H1 (cell line): ENCODE results near the gene MACROD2. TPM values are rescaled to one million over a fixed set of nuclear protein-coding genes. Genes with fewer than 3 reads are reported as not detected.
A peak's percentile ranks its signal among the peaks of the same experiment; 100 is the strongest.

Experiments used
- CTCF ChIA-PET: fragments of 300-600 bp; sonication (Branson Sonifier 250); formaldehyde crosslinking; loops from one replicate; lab custom pipeline; 2021; ENCODE audit not compliant: partially characterized antibody; lab: Charles Lee
- POLR2A ChIA-PET: fragments of 300-600 bp; sonication (Branson Sonifier 250); formaldehyde crosslinking; loops from one replicate; lab custom pipeline; 2021; ENCODE audit warnings: inconsistent platforms; ENCODE audit not compliant: partially characterized antibody; lab: Charles Lee
- DNase-seq, 2 experiments: peaks; one replicate each; pipeline versions ENCODE4 v3.0.0 to v3.0.0-alpha.2; 2010 to 2022; ENCODE audit warnings: low spot score in 2 of 2, low read depth in 1 of 2, mixed read lengths in 1 of 2
- FAIRE-seq: peaks from 2 replicates; lab custom pipeline; 2011; peaks lifted over from hg19 to GRCh38; lab: Jason Lieb, UNC
- H2AFZ ChIP-seq: 2 replicates; pipeline ENCODE4 v1.8.1; 2012; ENCODE audit warnings: low read length, inconsistent platforms
- H2AK5ac ChIP-seq: 2 replicates; pipeline ENCODE4 v1.6.1; 2013; ENCODE audit warnings: low read depth, low read length
- H2BK120ac ChIP-seq: replicated peaks from 2 replicates; pipeline ENCODE3; 2013; ENCODE audit warnings: low read depth, low read length, inconsistent platforms
- H2BK12ac ChIP-seq: 2 replicates; pipeline ENCODE4 v1.6.1; 2013; ENCODE audit warnings: low read depth, low read length
- H2BK15ac ChIP-seq: 2 replicates; pipeline ENCODE4 v1.6.1; 2013; ENCODE audit warnings: low read length
- H2BK20ac ChIP-seq: 2 replicates; pipeline ENCODE4 v1.6.1; 2013; ENCODE audit warnings: low read length
- H2BK5ac ChIP-seq: 2 replicates; pipeline ENCODE4 v1.6.1; 2013; ENCODE audit warnings: low read depth, low read length
- H3K14ac ChIP-seq: 2 replicates; pipeline ENCODE4 v1.6.1; 2013; ENCODE audit warnings: inconsistent platforms; ENCODE audit not compliant: insufficient read length
- H3K18ac ChIP-seq: 2 replicates; pipeline ENCODE4 v1.6.1; 2013; ENCODE audit warnings: low read length; ENCODE audit errors: extremely low read depth
- H3K23ac ChIP-seq: 2 replicates; pipeline ENCODE4 v1.6.1; 2013; ENCODE audit warnings: inconsistent platforms; ENCODE audit not compliant: insufficient read length
- H3K23me2 ChIP-seq: 2 replicates; pipeline ENCODE4 v1.6.1; 2013; ENCODE audit warnings: low read depth, low read length
- H3K27ac ChIP-seq: 2 replicates; pipeline ENCODE4 v1.6.1; 2011; ENCODE audit warnings: low read depth, low read length, inconsistent platforms
- H3K27me3 ChIP-seq, 4 experiments: replicated peaks in 1 of 4; 1 replicate in 1 of 4; 2 replicates in 3 of 4; pipeline versions ENCODE4 v1.6.1 to v1.8.1; 2011 to 2013; ENCODE audit warnings: low read length in 3 of 4, mild to moderate bottlenecking in 3 of 4, inconsistent platforms in 2 of 4, mixed read lengths in 2 of 4, moderate library complexity in 1 of 4; ENCODE audit not compliant: control insufficient read depth in 3 of 4, insufficient read depth in 3 of 4; ENCODE audit errors: extremely low read depth in 1 of 4
- H3K36me3 ChIP-seq, 4 experiments: 2 replicates each; pipeline versions ENCODE4 v1.6.1 to v1.8.1; 2011 to 2013; ENCODE audit warnings: mild to moderate bottlenecking in 4 of 4, low read length in 3 of 4, moderate library complexity in 2 of 4, control low read depth in 1 of 4, inconsistent platforms in 1 of 4; ENCODE audit not compliant: insufficient read depth in 4 of 4, control insufficient read depth in 2 of 4
- H3K4ac ChIP-seq: replicated peaks from 2 replicates; pipeline ENCODE3; 2013; ENCODE audit warnings: low read length, low read depth, mixed read lengths, inconsistent platforms; ENCODE audit not compliant: insufficient read length
- H3K4me1 ChIP-seq, 4 experiments: replicated peaks in 1 of 4; 1 replicate in 1 of 4; 2 replicates in 3 of 4; pipeline versions ENCODE4 v1.6.1 to v1.8.1; 2011 to 2013; ENCODE audit warnings: low read length in 3 of 4, inconsistent platforms in 2 of 4, mixed read lengths in 1 of 4; ENCODE audit not compliant: insufficient read depth in 4 of 4, control insufficient read depth in 3 of 4
- H3K4me2 ChIP-seq, 2 experiments: 2 replicates each; pipeline versions ENCODE4 v1.6.1 to v1.8.1; 2011 to 2013; ENCODE audit warnings: low read depth in 2 of 2, low read length in 2 of 2, control low read depth in 1 of 2, inconsistent platforms in 1 of 2, mild to moderate bottlenecking in 1 of 2; ENCODE audit not compliant: insufficient read depth in 1 of 2
- H3K4me3 ChIP-seq, 4 experiments: fragments of 200-600, 300-600 bp in 1 of 4; sonication (generic), shearing (Covaris generic), sonication (Bioruptor Twin) in 1 of 4; 2 replicates each; pipeline versions ENCODE4 v1.5.1 to v1.8.1; 2011 to 2016; ENCODE audit warnings: low read length in 4 of 4, low read depth in 3 of 4, control low read depth in 2 of 4, inconsistent platforms in 2 of 4, mild to moderate bottlenecking in 2 of 4, mixed read lengths in 1 of 4, moderate library complexity in 1 of 4; ENCODE audit not compliant: insufficient read depth in 2 of 4; ENCODE audit errors: extremely low read depth in 1 of 4
- H3K56ac ChIP-seq: replicated peaks from 2 replicates; pipeline ENCODE3; 2013; ENCODE audit warnings: low read depth, mild to moderate bottlenecking, mixed read lengths, low read length, inconsistent platforms; ENCODE audit not compliant: insufficient read length
- H3K79me1 ChIP-seq: 2 replicates; pipeline ENCODE4 v1.6.1; 2013; ENCODE audit warnings: low read depth, low read length, control low read depth
- H3K79me2 ChIP-seq, 2 experiments: 2 replicates each; pipeline versions ENCODE4 v1.6.1 to v1.8.1; 2012 to 2013; ENCODE audit warnings: low read length in 2 of 2, mild to moderate bottlenecking in 2 of 2, inconsistent platforms in 1 of 2; ENCODE audit not compliant: insufficient read depth in 2 of 2, control insufficient read depth in 1 of 2
- H3K9ac ChIP-seq, 4 experiments: replicated peaks in 1 of 4; 1 replicate in 1 of 4; 2 replicates in 3 of 4; pipeline versions ENCODE4 v1.6.1 to v1.8.1; 2011 to 2013; ENCODE audit warnings: low read depth in 3 of 4, low read length in 3 of 4, control low read depth in 2 of 4, mild to moderate bottlenecking in 2 of 4, moderate library complexity in 2 of 4, inconsistent platforms in 1 of 4; ENCODE audit errors: extremely low read depth in 1 of 4
- H3K9me3 ChIP-seq, 2 experiments: 2 replicates each; pipeline versions ENCODE4 v1.6.1 to v1.8.1; 2012 to 2013; ENCODE audit warnings: mild to moderate bottlenecking in 2 of 2, moderate library complexity in 2 of 2, control low read depth in 1 of 2, inconsistent platforms in 1 of 2, low read depth in 1 of 2, low read length in 1 of 2, mixed read lengths in 1 of 2; ENCODE audit not compliant: insufficient read depth in 2 of 2
- H4K20me1 ChIP-seq, 2 experiments: replicated peaks in 1 of 2; 2 replicates each; pipeline versions ENCODE3 to v1.8.1; 2011 to 2013; ENCODE audit warnings: inconsistent platforms in 2 of 2, low read length in 2 of 2, mild to moderate bottlenecking in 1 of 2; ENCODE audit not compliant: insufficient read depth in 2 of 2, control insufficient read depth in 1 of 2
- H4K5ac ChIP-seq: 2 replicates; pipeline ENCODE4 v1.6.1; 2013; ENCODE audit warnings: low read length, low read depth, mixed read lengths, inconsistent platforms; ENCODE audit not compliant: insufficient read length
- H4K8ac ChIP-seq: 2 replicates; pipeline ENCODE4 v1.8.0; 2013; ENCODE audit warnings: mild to moderate bottlenecking, moderate library complexity, low read length, inconsistent platforms; ENCODE audit not compliant: insufficient read depth; ENCODE audit errors: extremely low read depth
- H4K91ac ChIP-seq: replicated peaks from 2 replicates; pipeline ENCODE3; 2013; ENCODE audit warnings: low read length, mixed read lengths, inconsistent platforms; ENCODE audit not compliant: insufficient read length
- GABPA ChIP-seq: IDR thresholded peaks from 2 replicates; pipeline ENCODE4 v1.6.1; 2011; ENCODE audit warnings: mild to moderate bottlenecking, low read length, moderate library complexity, borderline replicate concordance; ENCODE audit not compliant: insufficient read depth
- TEAD4 ChIP-seq: IDR thresholded peaks from 2 replicates; pipeline ENCODE4 v1.6.1; 2012; ENCODE audit warnings: low read depth, low read length, inconsistent platforms, mixed read lengths
- WGBS, 2 experiments: shearing (Covaris generic) in 1 of 2; methylation state at CpG; one replicate each; pipeline versions ENCODE4 v1.1.6 to v1.1.7; 2013 to 2015; ENCODE audit warnings: low lambda C conversion rate in 2 of 2, mixed read lengths in 2 of 2, inconsistent platforms in 1 of 2, low coverage in 1 of 2, missing lambda C conversion rate in 1 of 2; ENCODE audit not compliant: insufficient replicate concordance in 2 of 2, insufficient coverage in 1 of 2, insufficient read length in 1 of 2; ENCODE audit errors: extremely low coverage in 1 of 2, missing lambda C conversion rate in 1 of 2; 5-methylcytosine and 5-hydroxymethylcytosine counted together
- polyA plus RNA-seq, 7 experiments: library from polyadenylated mRNA; depleted of rRNA in 3 of 7; stranded (reverse) in 5 of 7; unstranded in 2 of 7; fragments of >200 nt in 5 of 7; fragments of 200-250 nt in 2 of 7; gene quantifications; 1 replicate in 5 of 7; 2 replicates in 1 of 7; 4 replicates in 1 of 7; pipeline versions ENCODE4 v1.2.1 to v1.2.3, GENCODE V29; 2011 to 2013; ENCODE audit warnings: missing spikeins in 2 of 7, mixed read lengths in 2 of 7
- total RNA-seq: library from RNA; stranded (reverse); fragmentation: NEBNext Ultra II Directional; extraction: Animal tissue kit (Norgen Biotek cat#: 25700); gene quantifications from 2 replicates; pipeline ENCODE4 v1.2.1, GENCODE V29; 2021

MACROD2 gene
- total and polyA plus RNA-seq, 2 of the 8 experiments (the other 6 are each of a cell fraction or from before 2014, with no cell fraction given): 0.70 to 3.9 TPM

DNA sequence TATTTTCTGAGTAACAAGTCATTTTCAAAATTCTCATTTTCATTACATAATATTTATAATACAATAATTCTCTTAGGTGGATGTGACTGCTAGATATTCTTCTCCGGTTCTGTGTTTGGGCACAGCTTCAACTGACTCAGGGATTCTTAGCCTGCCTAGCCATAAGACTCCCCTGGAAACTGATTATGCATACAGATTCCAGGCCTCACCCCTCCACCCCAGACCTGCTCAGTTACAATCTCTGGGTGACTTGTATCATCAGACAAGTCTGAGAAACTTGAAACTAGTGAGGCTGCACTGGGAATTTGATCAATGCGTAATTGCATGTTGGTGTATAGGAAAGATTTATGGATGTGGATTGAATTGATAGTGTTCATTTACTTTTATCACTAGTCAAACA is 316.7 kb downstream of the MACROD2 start:
- no peaks in the 10 kb centered on the region for H4K20me1 ChIP-seq
- DNase-seq: no peak
- H3K18ac ChIP-seq: no peak overlapping the region
- no peaks in the 10 kb centered on the region for H3K23me2 ChIP-seq
- no peaks in the 10 kb centered on the region for H3K79me2 ChIP-seq
- no peaks in the 10 kb centered on the region for H3K79me1 ChIP-seq
- H2AK5ac ChIP-seq: no peak overlapping the region
- H2BK15ac ChIP-seq: no peak overlapping the region
- H2BK120ac ChIP-seq: no peak overlapping the region
- H2BK12ac ChIP-seq: no peak overlapping the region
- H4K91ac ChIP-seq: no peak overlapping the region
- no peak overlapping the region for H4K8ac ChIP-seq
- no peak overlapping the region for H2BK5ac ChIP-seq
- H3K56ac ChIP-seq: no peak overlapping the region
- no peak overlapping the region for H3K4me3 ChIP-seq
- no peak overlapping the region for H3K23ac ChIP-seq
- no peak for FAIRE-seq
- H4K5ac ChIP-seq: no peak overlapping the region
- H3K27me3 ChIP-seq: no peaks in the 10 kb centered on the region
- H3K9me3 ChIP-seq: no peaks in the 10 kb centered on the region
- H3K9ac ChIP-seq: no peak overlapping the region
- WGBS, 2 experiments: 96% methylated on average over 2 of the region's 2 CpGs; no CpG with 5 or more reads in 1 of the 2 experiments
- POLR2A ChIA-PET: no interaction called here
- H3K36me3 ChIP-seq: no peaks in the 10 kb centered on the region
- no peak overlapping the region for H2BK20ac ChIP-seq
- CTCF ChIA-PET: no interaction called here
- H3K4me1 ChIP-seq: no peaks in the 10 kb centered on the region; a peak in 1 of 7 replicates
- no peak overlapping the region for H3K4me2 ChIP-seq
- TF ChIP-seq TEAD4 (peak; percentile 13; the same call in 1 of the 2 replicates), GABPA (no peak)
- H2AFZ ChIP-seq: no peak overlapping the region
- no peak overlapping the region for H3K27ac ChIP-seq
- H3K14ac ChIP-seq: no peak overlapping the region
- no peak overlapping the region for H3K4ac ChIP-seq
